Calu3 (cell line): Measurements from ENCODE around the gene BRDT. TPM values are rescaled to one million over a fixed set of nuclear protein-coding genes. Genes with fewer than 3 reads are reported as not detected.

Experiments used
- BruUV-seq: library from RNA; stranded (reverse); fragments of 400-500 nt; replicated peaks from 2 replicates; lab custom pipeline; 2021; lab: Mats Ljungman, UMichigan
- CTCF ChIA-PET: fragments of 300-600 bp; sonication (Branson Sonifier 250); formaldehyde crosslinking; loops from one replicate; lab custom pipeline; 2022; ENCODE audit warnings: antibody characterized with exemption; lab: Charles Lee
- DNase-seq: peaks from one replicate; pipeline ENCODE4 v3.0.0; 2022
- H3K27ac Mint-ChIP-seq: one replicate; pipeline ENCODE4 v1.8.0; 2022; ENCODE audit warnings: mixed read lengths; ENCODE audit not compliant: unreplicated experiment
- H3K27me3 Mint-ChIP-seq: one replicate; pipeline ENCODE4 v1.8.0; 2022; ENCODE audit warnings: mixed read lengths; ENCODE audit not compliant: unreplicated experiment
- H3K36me3 Mint-ChIP-seq: one replicate; pipeline ENCODE4 v1.8.0; 2022; ENCODE audit warnings: mild to moderate bottlenecking, moderate library complexity, mixed read lengths; ENCODE audit not compliant: insufficient read depth, unreplicated experiment
- H3K4me1 Mint-ChIP-seq: one replicate; pipeline ENCODE4 v1.8.0; 2022; ENCODE audit warnings: mild to moderate bottlenecking, low read depth, mixed read lengths; ENCODE audit not compliant: unreplicated experiment
- H3K4me3 Mint-ChIP-seq: one replicate; pipeline ENCODE4 v1.8.0; 2022; ENCODE audit warnings: mild to moderate bottlenecking, low read depth, moderate library complexity, mixed read lengths; ENCODE audit not compliant: unreplicated experiment
- H3K9me3 Mint-ChIP-seq: one replicate; pipeline ENCODE4 v1.8.0; 2022; ENCODE audit warnings: low read depth, mixed read lengths; ENCODE audit not compliant: unreplicated experiment
- intact Hi-C: fragments of 100-400 bp; cut with micrococcal nuclease; formaldehyde crosslinking; loops from one replicate; pipeline ENCODE4 v1.10.0; 2022; ENCODE audit not compliant: unreplicated experiment
- total RNA-seq: library from RNA; stranded (reverse); gene quantifications from 2 replicates; pipeline ENCODE4 v1.2.3, GENCODE V29; 2022
- TF ChIP-seq, protein P1 (sequence below): fragments of 200-600 bp; IDR thresholded peaks from one replicate; pipeline ENCODE4 v1.8.0; 2022; ENCODE audit warnings: antibody characterized with exemption; ENCODE audit not compliant: unreplicated experiment

Gene BRDT
- total RNA-seq, 1 experiment from 2014 or later = not detected

GRCh38 chr1:92043621-92044020, 94.4 kb downstream of the BRDT start:
- no TSS peak for BruUV-seq
- no peak for DNase-seq

DNA sequence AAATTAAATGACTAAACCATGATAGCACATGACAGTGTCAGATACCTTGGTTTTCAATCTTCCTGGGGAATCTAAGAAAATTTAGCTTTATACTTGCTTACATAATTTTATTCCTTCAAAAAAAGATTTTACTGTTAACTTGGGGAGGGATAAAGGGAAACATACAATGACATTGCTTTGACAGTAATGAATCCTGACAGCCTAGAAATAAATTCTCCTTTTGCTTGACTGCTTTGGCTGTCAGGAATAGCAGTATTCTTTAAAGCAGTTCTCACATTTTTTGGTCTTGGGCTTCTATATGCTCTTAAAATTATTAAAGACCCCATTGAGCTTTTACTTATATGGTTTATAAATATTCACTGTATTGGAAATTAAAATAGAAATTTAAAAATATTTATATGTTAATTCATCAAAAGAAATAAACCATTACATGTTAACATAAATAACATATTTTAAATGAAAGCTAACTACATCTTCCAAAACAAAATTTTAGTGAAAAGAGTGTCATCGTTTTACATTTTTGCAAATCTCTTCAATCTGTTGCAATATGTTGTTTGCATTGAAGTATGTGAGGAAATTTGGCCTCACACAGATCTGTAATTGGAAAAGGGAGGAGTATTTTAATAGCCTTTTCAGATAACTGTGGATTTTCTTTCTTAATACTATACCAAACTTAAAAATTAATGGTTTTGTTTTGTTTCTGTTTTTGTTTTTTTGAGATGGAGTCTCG, 96.7 kb downstream of the BRDT start:
- H3K36me3 Mint-ChIP-seq = no peaks in the 10 kb centered on the region
- BruUV-seq = no TSS peak
- DNase-seq = no peak
- H3K27ac Mint-ChIP-seq = no peak overlapping the region
- H3K9me3 Mint-ChIP-seq = no peaks in the 10 kb centered on the region
- intact Hi-C loops = no loop called here
- no peaks in the 10 kb centered on the region for H3K4me1 Mint-ChIP-seq
- H3K27me3 Mint-ChIP-seq = no peaks in the 10 kb centered on the region
- no peak overlapping the region for H3K4me3 Mint-ChIP-seq
- CTCF ChIA-PET = no interaction called here
- TF ChIP-seq, protein P1, sequence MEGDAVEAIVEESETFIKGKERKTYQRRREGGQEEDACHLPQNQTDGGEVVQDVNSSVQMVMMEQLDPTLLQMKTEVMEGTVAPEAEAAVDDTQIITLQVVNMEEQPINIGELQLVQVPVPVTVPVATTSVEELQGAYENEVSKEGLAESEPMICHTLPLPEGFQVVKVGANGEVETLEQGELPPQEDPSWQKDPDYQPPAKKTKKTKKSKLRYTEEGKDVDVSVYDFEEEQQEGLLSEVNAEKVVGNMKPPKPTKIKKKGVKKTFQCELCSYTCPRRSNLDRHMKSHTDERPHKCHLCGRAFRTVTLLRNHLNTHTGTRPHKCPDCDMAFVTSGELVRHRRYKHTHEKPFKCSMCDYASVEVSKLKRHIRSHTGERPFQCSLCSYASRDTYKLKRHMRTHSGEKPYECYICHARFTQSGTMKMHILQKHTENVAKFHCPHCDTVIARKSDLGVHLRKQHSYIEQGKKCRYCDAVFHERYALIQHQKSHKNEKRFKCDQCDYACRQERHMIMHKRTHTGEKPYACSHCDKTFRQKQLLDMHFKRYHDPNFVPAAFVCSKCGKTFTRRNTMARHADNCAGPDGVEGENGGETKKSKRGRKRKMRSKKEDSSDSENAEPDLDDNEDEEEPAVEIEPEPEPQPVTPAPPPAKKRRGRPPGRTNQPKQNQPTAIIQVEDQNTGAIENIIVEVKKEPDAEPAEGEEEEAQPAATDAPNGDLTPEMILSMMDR = no peak

More at GRCh38 chr1:92043621-92044020, 94.4 kb downstream of the BRDT start:
- TF ChIP-seq, protein P1 = no peak
- H3K4me3 Mint-ChIP-seq = no peak overlapping the region
- H3K27me3 Mint-ChIP-seq = no peaks in the 10 kb centered on the region
- H3K9me3 Mint-ChIP-seq = no peaks in the 10 kb centered on the region
- intact Hi-C loops = no loop called here
- no peaks in the 10 kb centered on the region for H3K4me1 Mint-ChIP-seq
- CTCF ChIA-PET = no interaction called here
- no peak overlapping the region for H3K27ac Mint-ChIP-seq
- H3K36me3 Mint-ChIP-seq = no peaks in the 10 kb centered on the region

DNA sequence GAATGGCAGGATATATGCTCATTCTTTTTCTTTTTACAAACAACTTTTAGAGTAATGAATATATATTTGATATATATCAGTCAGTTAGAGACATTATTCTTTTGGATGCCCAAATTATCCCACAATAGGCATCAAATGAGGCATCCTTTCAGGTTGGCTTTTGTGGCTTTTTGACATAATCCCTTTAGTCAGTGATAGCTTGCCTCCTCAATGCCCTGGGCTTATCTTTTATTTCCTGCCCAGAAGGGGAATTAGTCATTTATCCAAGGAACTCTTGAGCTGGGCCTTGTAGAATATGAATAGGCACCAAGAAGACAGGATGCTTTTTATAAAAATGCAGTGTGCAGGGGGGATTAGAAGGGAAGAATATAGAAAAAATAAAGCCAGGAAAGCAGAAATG, 102.7 kb downstream of the BRDT start:
- H3K27me3 Mint-ChIP-seq = no peaks in the 10 kb centered on the region
- H3K9me3 Mint-ChIP-seq = no peaks in the 10 kb centered on the region
- TF ChIP-seq, protein P1 = no peak
- no peaks in the 10 kb centered on the region for H3K36me3 Mint-ChIP-seq
- no peak for DNase-seq
- BruUV-seq = no TSS peak
- intact Hi-C loops = no loop called here
- no peaks in the 10 kb centered on the region for H3K4me1 Mint-ChIP-seq
- no peak overlapping the region for H3K27ac Mint-ChIP-seq
- H3K4me3 Mint-ChIP-seq = no peak overlapping the region
- CTCF ChIA-PET = no interaction called here

Other genes with a start within 250 kb of the BRDT start
- gene TGFBR3, start 63.2 kb upstream of the BRDT start, total RNA-seq = 7.7 and 10.8 TPM in 2 replicates
- gene EPHX4, start 80.6 kb downstream of the BRDT start, total RNA-seq = 4.4 and 5.3 TPM in 2 replicates
- not detected in 2 replicates for gene SETSIP, start 126.0 kb downstream of the BRDT start, total RNA-seq
- gene BTBD8, start 130.9 kb downstream of the BRDT start, total RNA-seq = 3.8 and 4.0 TPM in 2 replicates